GM23338 (cell line): ENCODE measurements around the gene BHLHE23.

Experiments used
- EZH2 ChIP-seq: fragments of 200-600 bp; sonication (generic); IDR thresholded peaks from one replicate; pipeline ENCODE4 v1.8.0; 2017; ENCODE audit warnings: antibody characterized with exemption, mild to moderate bottlenecking, low read depth; ENCODE audit not compliant: unreplicated experiment
- EZH2phosphoT487 ChIP-seq: fragments of 200-600 bp; sonication (generic); IDR thresholded peaks from one replicate; pipeline ENCODE4 v1.8.1; 2018; ENCODE audit warnings: antibody characterized with exemption; ENCODE audit not compliant: unreplicated experiment
- NANOG ChIP-seq: IDR thresholded peaks from 2 replicates; pipeline ENCODE4 v1.6.1; 2016; ENCODE audit warnings: antibody characterized with exemption, borderline replicate concordance
- POLR2AphosphoS5 ChIP-seq: IDR thresholded peaks from 2 replicates; pipeline ENCODE4 v1.6.1; 2016; ENCODE audit warnings: antibody characterized with exemption, low read depth
- STAT1 ChIP-seq: IDR thresholded peaks from one replicate; pipeline ENCODE4 v1.6.1; 2016; ENCODE audit warnings: antibody characterized with exemption; ENCODE audit not compliant: unreplicated experiment
- TF ChIP-seq, protein P1 (sequence below), 2 experiments: fragments of 200-600 bp in 1 of 2; sonication (generic) in 1 of 2; conservative IDR thresholded peaks; 2 replicates each; pipeline versions ENCODE4 v1.5.1 to v1.6.1; 2016 to 2017; ENCODE audit warnings: antibody characterized with exemption in 2 of 2, low read depth in 2 of 2, mild to moderate bottlenecking in 2 of 2, moderate library complexity in 1 of 2
- TF ChIP-seq, protein P2 (sequence below): IDR thresholded peaks from one replicate; pipeline ENCODE4 v1.6.1; 2018; ENCODE audit warnings: antibody characterized with exemption; ENCODE audit not compliant: unreplicated experiment

DNA sequence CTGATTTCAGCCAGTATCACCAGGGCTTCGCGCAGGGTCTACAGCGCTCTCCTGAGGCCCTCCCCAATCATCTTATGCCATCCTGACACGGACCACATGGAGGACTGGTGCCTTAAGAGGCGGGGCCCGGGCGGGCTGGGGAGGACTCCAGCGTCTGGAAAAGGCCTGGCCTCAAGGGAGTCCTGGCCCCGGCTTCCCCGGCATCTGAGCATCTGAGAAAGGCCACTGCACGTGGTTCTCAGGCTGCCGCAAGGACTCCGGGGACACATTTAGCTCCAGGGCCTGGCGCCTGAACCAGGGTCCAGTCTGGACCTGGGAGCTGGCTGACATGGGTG is 21.4 kb downstream of the BHLHE23 start:
- TF ChIP-seq, protein P1, sequence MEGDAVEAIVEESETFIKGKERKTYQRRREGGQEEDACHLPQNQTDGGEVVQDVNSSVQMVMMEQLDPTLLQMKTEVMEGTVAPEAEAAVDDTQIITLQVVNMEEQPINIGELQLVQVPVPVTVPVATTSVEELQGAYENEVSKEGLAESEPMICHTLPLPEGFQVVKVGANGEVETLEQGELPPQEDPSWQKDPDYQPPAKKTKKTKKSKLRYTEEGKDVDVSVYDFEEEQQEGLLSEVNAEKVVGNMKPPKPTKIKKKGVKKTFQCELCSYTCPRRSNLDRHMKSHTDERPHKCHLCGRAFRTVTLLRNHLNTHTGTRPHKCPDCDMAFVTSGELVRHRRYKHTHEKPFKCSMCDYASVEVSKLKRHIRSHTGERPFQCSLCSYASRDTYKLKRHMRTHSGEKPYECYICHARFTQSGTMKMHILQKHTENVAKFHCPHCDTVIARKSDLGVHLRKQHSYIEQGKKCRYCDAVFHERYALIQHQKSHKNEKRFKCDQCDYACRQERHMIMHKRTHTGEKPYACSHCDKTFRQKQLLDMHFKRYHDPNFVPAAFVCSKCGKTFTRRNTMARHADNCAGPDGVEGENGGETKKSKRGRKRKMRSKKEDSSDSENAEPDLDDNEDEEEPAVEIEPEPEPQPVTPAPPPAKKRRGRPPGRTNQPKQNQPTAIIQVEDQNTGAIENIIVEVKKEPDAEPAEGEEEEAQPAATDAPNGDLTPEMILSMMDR (conservative IDR thresholded peaks at IDR 0.05; ENCODE audit: low read depth in 2 of 2): no peak
- TF ChIP-seq, protein P2, sequence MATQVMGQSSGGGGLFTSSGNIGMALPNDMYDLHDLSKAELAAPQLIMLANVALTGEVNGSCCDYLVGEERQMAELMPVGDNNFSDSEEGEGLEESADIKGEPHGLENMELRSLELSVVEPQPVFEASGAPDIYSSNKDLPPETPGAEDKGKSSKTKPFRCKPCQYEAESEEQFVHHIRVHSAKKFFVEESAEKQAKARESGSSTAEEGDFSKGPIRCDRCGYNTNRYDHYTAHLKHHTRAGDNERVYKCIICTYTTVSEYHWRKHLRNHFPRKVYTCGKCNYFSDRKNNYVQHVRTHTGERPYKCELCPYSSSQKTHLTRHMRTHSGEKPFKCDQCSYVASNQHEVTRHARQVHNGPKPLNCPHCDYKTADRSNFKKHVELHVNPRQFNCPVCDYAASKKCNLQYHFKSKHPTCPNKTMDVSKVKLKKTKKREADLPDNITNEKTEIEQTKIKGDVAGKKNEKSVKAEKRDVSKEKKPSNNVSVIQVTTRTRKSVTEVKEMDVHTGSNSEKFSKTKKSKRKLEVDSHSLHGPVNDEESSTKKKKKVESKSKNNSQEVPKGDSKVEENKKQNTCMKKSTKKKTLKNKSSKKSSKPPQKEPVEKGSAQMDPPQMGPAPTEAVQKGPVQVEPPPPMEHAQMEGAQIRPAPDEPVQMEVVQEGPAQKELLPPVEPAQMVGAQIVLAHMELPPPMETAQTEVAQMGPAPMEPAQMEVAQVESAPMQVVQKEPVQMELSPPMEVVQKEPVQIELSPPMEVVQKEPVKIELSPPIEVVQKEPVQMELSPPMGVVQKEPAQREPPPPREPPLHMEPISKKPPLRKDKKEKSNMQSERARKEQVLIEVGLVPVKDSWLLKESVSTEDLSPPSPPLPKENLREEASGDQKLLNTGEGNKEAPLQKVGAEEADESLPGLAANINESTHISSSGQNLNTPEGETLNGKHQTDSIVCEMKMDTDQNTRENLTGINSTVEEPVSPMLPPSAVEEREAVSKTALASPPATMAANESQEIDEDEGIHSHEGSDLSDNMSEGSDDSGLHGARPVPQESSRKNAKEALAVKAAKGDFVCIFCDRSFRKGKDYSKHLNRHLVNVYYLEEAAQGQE: no peak
- TF ChIP-seq STAT1 (no peak), NANOG (no peak), POLR2AphosphoS5 (no peak), EZH2 (no peak), EZH2phosphoT487 (no peak)
